ENCODE data around the gene DTNB. TPM values are rescaled to one million over a fixed set of nuclear protein-coding genes. Genes with fewer than 3 reads are reported as not detected.

The DTNB gene
- polyA plus RNA-seq, 1 of the 3 experiments (the other 2 are of a cell fraction), result 15.3 TPM

DNA sequence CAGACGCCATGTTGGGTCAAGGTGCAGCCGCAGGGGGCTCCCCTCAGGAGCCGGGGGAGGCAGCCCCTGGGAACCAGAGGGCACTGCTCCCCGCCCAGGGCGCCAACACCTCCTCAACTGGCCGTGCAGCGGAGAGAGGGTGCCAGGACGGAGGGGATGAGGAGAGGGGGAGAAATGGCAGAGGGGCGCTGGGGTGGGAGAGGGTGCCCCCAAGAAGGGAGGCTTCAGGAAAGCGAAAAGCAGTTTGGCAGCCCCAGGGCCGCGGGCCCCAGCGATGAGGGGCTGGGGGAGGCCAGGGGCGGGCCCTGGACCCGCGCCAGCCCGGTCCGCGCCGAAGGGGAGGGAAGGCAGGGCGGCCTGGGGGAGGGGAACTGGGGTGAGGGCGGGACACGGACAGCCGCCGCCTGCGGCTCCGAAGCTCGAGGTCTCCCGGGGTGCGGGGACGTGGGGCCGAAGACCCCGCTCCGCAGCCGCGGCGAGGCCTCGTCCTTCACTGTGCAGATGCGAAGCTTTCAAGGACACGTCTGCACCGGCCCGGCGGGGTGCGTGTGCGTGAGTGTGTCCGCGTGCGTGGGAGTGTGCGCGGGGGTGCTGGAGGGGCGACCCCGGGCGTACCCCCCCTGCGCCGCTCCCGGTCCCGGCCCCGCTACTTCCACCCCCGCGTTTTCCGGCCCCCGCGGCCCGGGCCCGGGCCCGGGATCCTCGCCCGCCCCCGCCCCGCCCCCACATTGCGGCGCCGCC lies 333.0 kb downstream of the DTNB start:
- Histone ChIP-seq H3F3A (replicated peaks; ENCODE audit: insufficient read depth) (no peaks in the 10 kb centered on the region), H4K20me1 (ENCODE audit: insufficient read depth) (peaks cover 48% of the 10 kb centered on the region), H3K4me1 (ENCODE audit: control insufficient read depth in 1 of 2, insufficient read depth in 2 of 2, low read depth in 1 of 2, low read length in 1 of 2) (peaks cover 4 to 57% of the 10 kb centered on the region in 2 experiments; a peak in 2 of 4 replicates), H3K27ac (ENCODE audit: low read depth in 2 of 2, low read length in 1 of 2) (peak overlapping the region in 1 of 2 experiments; percentile 93; a peak in 2 of 4 replicates), H3K27me3 (ENCODE audit: insufficient read depth) (no peaks in the 10 kb centered on the region), H3K9me3 (no peaks in the 10 kb centered on the region), H3K9me2 (no peaks in the 10 kb centered on the region), H3K9ac (peak overlapping the region; percentile 50), H2AFZ (ENCODE audit: low read depth) (peak overlapping the region; percentile 59; the same call in 1 of the 2 replicates), H3K4me3 (ENCODE audit: low read depth in 2 of 2, low read length in 1 of 2) (peak overlapping the region; percentile 70 to 82), H3K4me2 (peak overlapping the region; percentile 92), H3K79me2 (ENCODE audit: insufficient read depth) (peaks cover 15% of the 10 kb centered on the region; the same call in 1 of the 2 replicates), H3K36me3 (replicated peaks in 1 of 2; ENCODE audit: control insufficient read depth in 1 of 2, insufficient read depth in 2 of 2, low read length in 1 of 2) (peaks cover 0 to 3% of the 10 kb centered on the region in 2 experiments)
- WGBS (ENCODE audit: low lambda C conversion rate), result 28% methylated on average over 28 of the region's 73 CpGs
- CTCF ChIA-PET, result interaction anchor here (1.0 to 11.3 kb wide), 8 partner anchors 21 to 354 kb away, joined by 3 to 117 read pairs (median 6); no protein-coding TSS in a partner anchor
- peak; percentile 91 for DNase-seq
- POLR2A ChIA-PET, result interaction anchor here (0.6 to 3.2 kb wide), 8 partner anchors 25 to 111 kb away, joined by 3 to 17 read pairs (median 3); no protein-coding TSS in a partner anchor
- TF ChIP-seq FOSL2 (IDR thresholded peaks at IDR 0.05; ENCODE audit: borderline replicate concordance, low read depth), result no peak
- no peak for TF ChIP-seq MEF2A (IDR thresholded peaks at IDR 0.05; ENCODE audit: borderline replicate concordance, low read depth)
- TF ChIP-seq, protein P1, sequence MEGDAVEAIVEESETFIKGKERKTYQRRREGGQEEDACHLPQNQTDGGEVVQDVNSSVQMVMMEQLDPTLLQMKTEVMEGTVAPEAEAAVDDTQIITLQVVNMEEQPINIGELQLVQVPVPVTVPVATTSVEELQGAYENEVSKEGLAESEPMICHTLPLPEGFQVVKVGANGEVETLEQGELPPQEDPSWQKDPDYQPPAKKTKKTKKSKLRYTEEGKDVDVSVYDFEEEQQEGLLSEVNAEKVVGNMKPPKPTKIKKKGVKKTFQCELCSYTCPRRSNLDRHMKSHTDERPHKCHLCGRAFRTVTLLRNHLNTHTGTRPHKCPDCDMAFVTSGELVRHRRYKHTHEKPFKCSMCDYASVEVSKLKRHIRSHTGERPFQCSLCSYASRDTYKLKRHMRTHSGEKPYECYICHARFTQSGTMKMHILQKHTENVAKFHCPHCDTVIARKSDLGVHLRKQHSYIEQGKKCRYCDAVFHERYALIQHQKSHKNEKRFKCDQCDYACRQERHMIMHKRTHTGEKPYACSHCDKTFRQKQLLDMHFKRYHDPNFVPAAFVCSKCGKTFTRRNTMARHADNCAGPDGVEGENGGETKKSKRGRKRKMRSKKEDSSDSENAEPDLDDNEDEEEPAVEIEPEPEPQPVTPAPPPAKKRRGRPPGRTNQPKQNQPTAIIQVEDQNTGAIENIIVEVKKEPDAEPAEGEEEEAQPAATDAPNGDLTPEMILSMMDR (IDR thresholded peaks at IDR 0.05), result no peak
- TF ChIP-seq NFIC (IDR thresholded peaks at IDR 0.05; ENCODE audit: borderline replicate concordance), result peak; percentile 37
- no peak for TF ChIP-seq RAD21 (IDR thresholded peaks at IDR 0.05; ENCODE audit: low read length)
- no peak for TF ChIP-seq GATA2 (CRISPR knock-in tag; IDR thresholded peaks at IDR 0.05)
- TF ChIP-seq, protein P2, sequence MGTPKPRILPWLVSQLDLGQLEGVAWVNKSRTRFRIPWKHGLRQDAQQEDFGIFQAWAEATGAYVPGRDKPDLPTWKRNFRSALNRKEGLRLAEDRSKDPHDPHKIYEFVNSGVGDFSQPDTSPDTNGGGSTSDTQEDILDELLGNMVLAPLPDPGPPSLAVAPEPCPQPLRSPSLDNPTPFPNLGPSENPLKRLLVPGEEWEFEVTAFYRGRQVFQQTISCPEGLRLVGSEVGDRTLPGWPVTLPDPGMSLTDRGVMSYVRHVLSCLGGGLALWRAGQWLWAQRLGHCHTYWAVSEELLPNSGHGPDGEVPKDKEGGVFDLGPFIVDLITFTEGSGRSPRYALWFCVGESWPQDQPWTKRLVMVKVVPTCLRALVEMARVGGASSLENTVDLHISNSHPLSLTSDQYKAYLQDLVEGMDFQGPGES (IDR thresholded peaks at IDR 0.05; ENCODE audit: low read depth, low read length), result no peak
- TF ChIP-seq, protein P3, sequence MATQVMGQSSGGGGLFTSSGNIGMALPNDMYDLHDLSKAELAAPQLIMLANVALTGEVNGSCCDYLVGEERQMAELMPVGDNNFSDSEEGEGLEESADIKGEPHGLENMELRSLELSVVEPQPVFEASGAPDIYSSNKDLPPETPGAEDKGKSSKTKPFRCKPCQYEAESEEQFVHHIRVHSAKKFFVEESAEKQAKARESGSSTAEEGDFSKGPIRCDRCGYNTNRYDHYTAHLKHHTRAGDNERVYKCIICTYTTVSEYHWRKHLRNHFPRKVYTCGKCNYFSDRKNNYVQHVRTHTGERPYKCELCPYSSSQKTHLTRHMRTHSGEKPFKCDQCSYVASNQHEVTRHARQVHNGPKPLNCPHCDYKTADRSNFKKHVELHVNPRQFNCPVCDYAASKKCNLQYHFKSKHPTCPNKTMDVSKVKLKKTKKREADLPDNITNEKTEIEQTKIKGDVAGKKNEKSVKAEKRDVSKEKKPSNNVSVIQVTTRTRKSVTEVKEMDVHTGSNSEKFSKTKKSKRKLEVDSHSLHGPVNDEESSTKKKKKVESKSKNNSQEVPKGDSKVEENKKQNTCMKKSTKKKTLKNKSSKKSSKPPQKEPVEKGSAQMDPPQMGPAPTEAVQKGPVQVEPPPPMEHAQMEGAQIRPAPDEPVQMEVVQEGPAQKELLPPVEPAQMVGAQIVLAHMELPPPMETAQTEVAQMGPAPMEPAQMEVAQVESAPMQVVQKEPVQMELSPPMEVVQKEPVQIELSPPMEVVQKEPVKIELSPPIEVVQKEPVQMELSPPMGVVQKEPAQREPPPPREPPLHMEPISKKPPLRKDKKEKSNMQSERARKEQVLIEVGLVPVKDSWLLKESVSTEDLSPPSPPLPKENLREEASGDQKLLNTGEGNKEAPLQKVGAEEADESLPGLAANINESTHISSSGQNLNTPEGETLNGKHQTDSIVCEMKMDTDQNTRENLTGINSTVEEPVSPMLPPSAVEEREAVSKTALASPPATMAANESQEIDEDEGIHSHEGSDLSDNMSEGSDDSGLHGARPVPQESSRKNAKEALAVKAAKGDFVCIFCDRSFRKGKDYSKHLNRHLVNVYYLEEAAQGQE (IDR thresholded peaks at IDR 0.05; ENCODE audit: low read depth, low read length), result no peak
- TF ChIP-seq YY1 (IDR thresholded peaks at IDR 0.05; ENCODE audit: low read depth), result no peak
- no peak for TF ChIP-seq TCF12 (IDR thresholded peaks at IDR 0.05)
- TF ChIP-seq SIN3A (IDR thresholded peaks at IDR 0.05; ENCODE audit: borderline replicate concordance, low read depth, low read length), result no peak
- TF ChIP-seq MXI1 (IDR thresholded peaks at IDR 0.05; ENCODE audit: low read depth, low read length), result peak; percentile 36; the same call in 1 of the 2 replicates
- TF ChIP-seq TEAD4 (IDR thresholded peaks at IDR 0.05; ENCODE audit: borderline replicate concordance, insufficient read depth), result no peak
- no peak for TF ChIP-seq RCOR1 (IDR thresholded peaks at IDR 0.05; ENCODE audit: low read length)
- TF ChIP-seq, protein P4, sequence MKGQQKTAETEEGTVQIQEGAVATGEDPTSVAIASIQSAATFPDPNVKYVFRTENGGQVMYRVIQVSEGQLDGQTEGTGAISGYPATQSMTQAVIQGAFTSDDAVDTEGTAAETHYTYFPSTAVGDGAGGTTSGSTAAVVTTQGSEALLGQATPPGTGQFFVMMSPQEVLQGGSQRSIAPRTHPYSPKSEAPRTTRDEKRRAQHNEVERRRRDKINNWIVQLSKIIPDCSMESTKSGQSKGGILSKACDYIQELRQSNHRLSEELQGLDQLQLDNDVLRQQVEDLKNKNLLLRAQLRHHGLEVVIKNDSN (IDR thresholded peaks at IDR 0.05; ENCODE audit: borderline replicate concordance, low read depth), result no peak
- TF ChIP-seq GABPA (IDR thresholded peaks at IDR 0.05; ENCODE audit: low read depth), result no peak
- TF ChIP-seq FOXM1 (IDR thresholded peaks at IDR 0.05; ENCODE audit: low read depth), result no peak
- peak; percentile 68 for TF ChIP-seq CHD2 (IDR thresholded peaks at IDR 0.05; ENCODE audit: low read length, partially characterized antibody)
- TF ChIP-seq EP300 (IDR thresholded peaks at IDR 0.05; ENCODE audit: borderline replicate concordance in 1 of 2, low read depth in 1 of 2, low read length in 1 of 2), result no peak
- TF ChIP-seq, protein P5, sequence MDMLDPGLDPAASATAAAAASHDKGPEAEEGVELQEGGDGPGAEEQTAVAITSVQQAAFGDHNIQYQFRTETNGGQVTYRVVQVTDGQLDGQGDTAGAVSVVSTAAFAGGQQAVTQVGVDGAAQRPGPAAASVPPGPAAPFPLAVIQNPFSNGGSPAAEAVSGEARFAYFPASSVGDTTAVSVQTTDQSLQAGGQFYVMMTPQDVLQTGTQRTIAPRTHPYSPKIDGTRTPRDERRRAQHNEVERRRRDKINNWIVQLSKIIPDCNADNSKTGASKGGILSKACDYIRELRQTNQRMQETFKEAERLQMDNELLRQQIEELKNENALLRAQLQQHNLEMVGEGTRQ (IDR thresholded peaks at IDR 0.05; ENCODE audit: borderline replicate concordance, low read depth, low read length), result no peak
- TF ChIP-seq ELF1 (IDR thresholded peaks at IDR 0.05), result no peak
- TF ChIP-seq TAF1 (IDR thresholded peaks at IDR 0.05; ENCODE audit: borderline replicate concordance, low read depth, low read length), result no peak

Data from SK-N-SH (cell line).